K562 (cell line): Measurements from ENCODE around the gene TTC16. TPM values are rescaled to one million over a fixed set of nuclear protein-coding genes. Genes with fewer than 3 reads are reported as not detected.

ENCODE experiments used
- CBFA2T2 ChIP-seq: fragments of 450-650 bp; conservative IDR thresholded peaks from 2 replicates; pipeline ENCODE4 v1.6.1; 2017; ENCODE audit warnings: mild to moderate bottlenecking
- CC2D1A ChIP-seq: fragments of 450-650 bp; IDR thresholded peaks from 2 replicates; pipeline ENCODE4 v1.6.1; 2017; ENCODE audit warnings: mild to moderate bottlenecking
- E2F4 ChIP-seq: sonication (generic); formaldehyde crosslinking; IDR thresholded peaks from 2 replicates; pipeline ENCODE4 v1.8.0; 2022; ENCODE audit warnings: mild to moderate bottlenecking, low read depth, missing genetic modification reagents
- GMEB1 ChIP-seq: fragments of 250-450 bp; sonication (Bioruptor Pico); IDR thresholded peaks from 2 replicates; pipeline ENCODE4 v1.4.0; 2020; ENCODE audit warnings: mild to moderate bottlenecking
- HEY1 ChIP-seq: fragments of 250-450 bp; sonication (Bioruptor Pico); IDR thresholded peaks from 2 replicates; pipeline ENCODE4 v1.5.0; 2020; ENCODE audit warnings: mild to moderate bottlenecking, moderate library complexity, borderline replicate concordance
- NUFIP1 ChIP-seq: fragments of 450-650 bp; IDR thresholded peaks from 2 replicates; pipeline ENCODE4 v1.6.1; 2018; ENCODE audit not compliant: partially characterized antibody
- REST ChIP-seq, 2 experiments: fragments of 450-650 bp; formaldehyde crosslinking in 1 of 2; IDR thresholded peaks; 2 replicates each; pipeline versions ENCODE4 v1.4.0 to v1.6.1; 2014 to 2020; ENCODE audit warnings: mild to moderate bottlenecking in 2 of 2, borderline replicate concordance in 1 of 2, low read depth in 1 of 2
- USF1 ChIP-seq: sonication (generic); formaldehyde crosslinking; IDR thresholded peaks from 2 replicates; pipeline ENCODE4 v1.9.0; 2022; ENCODE audit warnings: mild to moderate bottlenecking, missing genetic modification reagents
- polyA plus RNA-seq, 8 experiments: library from polyadenylated mRNA; depleted of rRNA in 4 of 8; stranded (reverse) in 5 of 8; unstranded in 3 of 8; fragments of >200 nt; fragmentation: Nextera tagmentation in 2 of 8; fragmentation: Illumina TruSeq in 1 of 8; extraction: Ambion mirVana in 2 of 8; extraction: Trizol in 1 of 8; gene quantifications; 2 replicates each; pipeline versions ENCODE4 v1.2.1 to v1.2.3, GENCODE V29; 2011 to 2014; ENCODE audit warnings: inconsistent platforms in 1 of 8, missing spikeins in 1 of 8
- total RNA-seq, 7 experiments: library from RNA; depleted of rRNA in 6 of 7; stranded (reverse); fragments of >200 nt in 6 of 7; fragmentation: Illumina TruSeq in 2 of 7; extraction: Trizol in 2 of 7; gene quantifications; 2 replicates each; pipeline versions ENCODE4 v1.2.1 to v1.2.3, GENCODE V29; 2011 to 2021; ENCODE audit warnings: low replicate concordance in 1 of 7
- TF ChIP-seq, protein P1 (sequence below): fragments of 250-450 bp; sonication (Bioruptor Pico); IDR thresholded peaks from 2 replicates; pipeline ENCODE4 v1.5.1; 2021; ENCODE audit warnings: mild to moderate bottlenecking

Gene TTC16
- total and polyA plus RNA-seq, 9 of the 15 experiments (the other 6 are each of a cell fraction or from before 2014, with no cell fraction given): 0.11 TPM; not detected in 8

GRCh38 chr9:127734247-127734746 is 18.4 kb downstream of the TTC16 start (continued):
- TF ChIP-seq NUFIP1 (no peak), REST (IDR thresholded peaks at IDR 0.05; ENCODE audit: borderline replicate concordance) (peak; percentile 92; the same call in 1 of the 2 replicates), REST (CRISPR knock-in tag; IDR thresholded peaks at IDR 0.05; ENCODE audit: low read depth) (no peak), HEY1 (CRISPR knock-in tag) (no peak), CC2D1A (peak; percentile 83), E2F4 (CRISPR knock-in tag) (0 out of 2 replicates have a peak, but pooled peaks have one; percentile 50), CBFA2T2 (no peak), USF1 (CRISPR knock-in tag) (peak; percentile 1; the same call in 1 of the 2 replicates), GMEB1 (no peak)
- TF ChIP-seq, protein P1, sequence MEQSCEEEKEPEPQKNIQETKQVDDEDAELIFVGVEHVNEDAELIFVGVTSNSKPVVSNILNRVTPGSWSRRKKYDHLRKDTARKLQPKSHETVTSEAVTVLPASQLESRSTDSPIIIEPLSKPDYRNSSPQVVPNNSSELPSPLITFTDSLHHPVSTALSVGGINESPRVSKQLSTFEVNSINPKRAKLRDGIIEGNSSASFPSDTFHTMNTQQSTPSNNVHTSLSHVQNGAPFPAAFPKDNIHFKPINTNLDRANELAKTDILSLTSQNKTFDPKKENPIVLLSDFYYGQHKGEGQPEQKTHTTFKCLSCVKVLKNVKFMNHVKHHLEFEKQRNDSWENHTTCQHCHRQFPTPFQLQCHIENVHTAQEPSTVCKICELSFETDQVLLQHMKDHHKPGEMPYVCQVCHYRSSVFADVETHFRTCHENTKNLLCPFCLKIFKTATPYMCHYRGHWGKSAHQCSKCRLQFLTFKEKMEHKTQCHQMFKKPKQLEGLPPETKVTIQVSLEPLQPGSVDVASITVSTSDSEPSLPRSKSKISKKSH (CRISPR knock-in tag): no peak
